HG03460 (cell line): ENCODE results near the gene PDE6A.

Source experiments
- ATAC-seq: cut with Tn5 transposase; IDR thresholded peaks from one replicate; pipeline ENCODE4 v1.9.1; 2021; ENCODE audit not compliant: unreplicated experiment

The PDE6A gene

DNA sequence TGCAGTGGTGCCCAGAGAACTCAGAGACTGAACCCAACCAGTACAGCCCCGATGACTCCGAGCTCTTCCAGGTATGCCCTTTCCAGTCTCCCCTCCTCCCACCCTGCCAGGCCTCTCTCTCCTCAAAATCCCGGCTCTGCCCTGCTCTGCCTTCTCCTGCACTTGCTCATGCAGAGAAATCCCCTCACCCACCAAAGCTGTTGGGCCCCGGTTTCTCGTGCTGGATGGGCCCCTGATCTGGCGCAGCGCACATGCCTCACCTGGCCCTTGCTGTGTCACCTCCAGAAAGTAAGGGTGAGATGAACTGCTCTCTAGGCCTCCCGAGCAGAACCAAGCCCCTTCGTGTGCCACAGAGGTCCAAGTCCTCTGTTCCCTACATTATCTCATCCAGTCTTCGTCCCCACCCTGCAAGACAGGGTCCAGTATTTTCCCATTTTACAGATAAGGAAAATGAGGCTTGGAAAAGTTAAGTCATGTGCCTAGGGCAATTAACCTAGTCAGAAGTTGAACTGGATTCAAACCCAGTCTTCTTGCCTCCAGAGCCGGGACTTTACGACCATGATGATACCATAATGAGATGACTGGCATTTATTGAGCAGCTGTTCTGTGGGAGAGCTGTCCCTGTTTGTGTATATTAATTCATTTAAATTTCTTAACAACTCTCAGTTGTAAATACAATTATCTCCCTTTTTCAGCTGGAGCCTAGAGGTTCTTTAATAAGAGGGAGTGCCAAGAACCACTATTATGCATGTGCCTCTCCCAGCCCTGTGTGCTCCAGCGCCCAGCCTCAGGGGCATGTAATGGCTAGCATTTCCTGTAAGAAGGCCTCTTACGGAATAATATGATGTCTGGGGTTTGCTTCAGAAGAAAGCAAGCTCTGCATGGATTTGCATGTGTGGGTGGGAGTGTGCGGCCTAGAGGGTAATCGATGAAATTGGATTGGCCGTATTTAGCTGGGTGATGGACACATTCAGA lies 123.8 kb downstream of the PDE6A start:
- no peak for ATAC-seq

DNA sequence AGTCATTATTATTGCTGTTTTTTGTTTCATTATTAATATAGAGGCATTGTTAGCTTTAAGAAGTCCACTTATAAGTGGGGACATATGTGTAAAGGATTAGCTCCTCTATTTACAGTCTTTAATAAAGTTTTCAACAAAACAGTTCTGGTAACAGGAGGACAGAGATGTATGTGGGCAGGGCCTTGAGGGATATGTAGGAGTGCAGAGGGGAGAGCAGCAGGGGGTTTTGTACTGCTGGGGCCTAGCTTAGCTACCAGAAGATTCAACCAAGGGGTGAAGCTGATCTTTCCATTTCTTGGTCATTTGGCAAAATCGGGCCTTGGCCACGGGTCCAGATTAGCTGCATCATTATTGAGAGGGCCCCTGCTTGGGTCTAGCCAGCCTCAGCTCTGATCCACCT lies 124.6 kb downstream of the PDE6A start:
- ATAC-seq: no peak

DNA sequence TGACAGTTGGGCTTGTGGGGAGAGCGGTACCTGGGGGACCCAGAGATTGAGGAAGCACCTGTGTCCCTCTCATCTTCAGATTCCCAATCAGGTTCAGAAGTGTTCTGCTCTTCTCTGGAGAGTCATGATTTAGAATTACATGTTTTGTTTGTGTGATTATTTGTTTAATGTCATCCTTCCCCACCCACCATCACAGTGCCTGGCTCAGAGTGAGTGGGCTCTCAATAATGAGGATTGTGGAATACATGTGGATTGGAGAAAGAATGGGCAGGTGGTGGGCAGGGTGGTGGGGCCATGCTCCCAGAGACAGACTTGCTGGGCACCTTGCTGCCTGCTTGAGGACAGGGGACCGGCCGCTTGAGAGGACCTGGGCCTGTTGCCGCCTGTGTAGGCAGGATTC lies 126.5 kb downstream of the PDE6A start:
- ATAC-seq: no peak

- no peak for ATAC-seq
Measured at GRCh38 chr5:149817539-149818060, 127.0 kb downstream of the PDE6A start.

GRCh38 chr5:149816661-149817060 lies 127.9 kb downstream of the PDE6A start:
- no peak for ATAC-seq

DNA sequence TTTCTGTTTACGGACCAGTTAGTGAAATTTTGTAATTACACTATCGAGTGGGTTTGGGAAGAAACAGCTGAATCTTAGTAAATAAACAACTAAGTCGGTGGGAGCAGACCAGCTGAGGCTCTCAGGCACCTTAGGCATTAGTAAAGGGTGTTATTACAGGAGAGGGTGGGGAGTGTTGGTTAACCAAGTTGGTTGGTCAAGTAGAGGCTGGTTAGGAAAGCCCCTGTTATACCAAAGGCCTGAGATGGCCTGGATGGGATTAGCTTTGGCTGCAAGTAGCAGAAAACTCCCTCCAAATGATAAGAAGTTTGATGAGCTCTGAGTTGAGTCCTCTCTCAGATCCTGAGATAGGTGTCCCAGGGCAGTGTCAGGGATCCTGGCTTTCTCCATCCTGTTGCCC lies 133.1 kb downstream of the PDE6A start:
- ATAC-seq: no peak

- no peak for ATAC-seq
Measured at GRCh38 chr5:149810856-149811255, 133.7 kb downstream of the PDE6A start.

DNA sequence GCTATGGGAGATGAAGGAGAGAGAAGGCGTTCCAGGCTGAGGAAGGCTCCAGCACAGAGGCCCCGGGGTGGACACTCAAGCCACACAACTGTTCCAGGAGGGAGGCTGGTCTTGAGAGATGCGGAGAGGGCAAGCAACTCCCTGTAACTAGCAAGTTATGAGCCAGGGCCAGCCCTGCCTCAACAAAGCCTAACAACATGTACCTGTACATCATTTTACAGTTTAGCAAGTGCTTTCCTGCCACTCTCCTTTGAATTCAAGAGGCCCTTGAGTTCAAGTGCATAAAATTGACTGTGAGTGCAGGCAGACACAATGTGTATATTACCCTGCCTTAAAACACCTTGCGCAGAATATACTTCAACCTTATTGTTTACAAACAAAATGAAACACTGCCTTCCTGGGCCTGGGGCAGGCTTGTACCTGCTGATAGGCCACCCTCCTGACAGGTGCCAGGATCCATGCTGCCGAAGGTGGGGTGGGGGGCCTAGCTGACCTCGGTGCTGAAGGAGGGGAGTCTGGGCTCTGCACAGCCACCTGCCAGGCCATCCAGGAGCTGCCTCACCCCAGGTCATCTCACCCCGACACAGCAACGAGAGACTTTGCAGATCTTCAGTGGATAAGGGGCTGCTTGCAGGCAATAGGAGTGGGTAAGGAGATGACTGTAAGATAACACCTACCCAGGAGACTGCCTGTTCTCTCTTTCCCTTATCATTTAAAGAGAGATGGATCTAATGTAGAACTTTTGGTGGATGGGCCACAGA lies 134.5 kb downstream of the PDE6A start:
- no peak for ATAC-seq

DNA sequence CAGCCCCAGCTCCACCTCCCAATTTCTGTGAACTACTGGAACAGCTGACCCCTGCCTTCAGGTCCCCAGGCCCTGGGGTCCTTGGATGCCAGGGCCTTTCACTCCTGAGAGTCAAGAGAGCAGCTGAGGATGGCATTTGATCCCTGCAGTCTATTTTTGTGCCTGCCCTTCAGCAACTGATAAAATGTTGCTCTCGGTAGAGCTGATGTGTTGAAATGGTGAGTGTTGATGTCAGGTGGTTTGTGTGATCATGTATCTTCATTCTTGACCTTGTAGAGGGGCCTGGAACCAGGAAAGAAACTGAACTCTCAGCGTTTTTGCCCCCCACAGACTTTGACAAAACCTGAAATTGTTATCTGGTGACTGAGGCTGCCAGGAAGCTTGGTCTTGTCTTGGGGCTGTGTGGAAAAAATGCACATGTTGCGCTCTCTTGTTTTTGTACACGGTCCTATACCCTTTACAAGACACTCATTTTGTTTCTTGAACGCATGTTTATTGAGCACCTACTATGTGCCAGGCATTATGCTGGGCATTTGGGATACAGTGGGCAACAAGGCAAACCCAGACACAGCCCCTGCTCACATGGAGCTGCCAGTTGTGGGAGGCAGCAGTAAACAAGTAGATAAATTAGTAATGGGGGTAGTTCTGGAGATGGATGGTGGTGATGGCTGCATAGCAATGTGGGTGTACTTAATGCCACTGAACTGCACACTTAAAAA lies 136.2 kb downstream of the PDE6A start:
- no peak for ATAC-seq
